GM19438 (cell line): Measurements from ENCODE around the gene APCDD1.
A peak's percentile ranks its signal among the peaks of the same experiment; 100 is the strongest.
"Not testable (repeated sequence)": the region's sequence is repeated elsewhere in the genome, so short reads cannot be mapped to it uniquely, and the experiment has no call there.

Experiments used
- ATAC-seq: cut with Tn5 transposase; IDR thresholded peaks from one replicate; pipeline ENCODE4 v1.9.1; 2021; ENCODE audit warnings: low read depth; ENCODE audit not compliant: unreplicated experiment

Gene APCDD1

DNA sequence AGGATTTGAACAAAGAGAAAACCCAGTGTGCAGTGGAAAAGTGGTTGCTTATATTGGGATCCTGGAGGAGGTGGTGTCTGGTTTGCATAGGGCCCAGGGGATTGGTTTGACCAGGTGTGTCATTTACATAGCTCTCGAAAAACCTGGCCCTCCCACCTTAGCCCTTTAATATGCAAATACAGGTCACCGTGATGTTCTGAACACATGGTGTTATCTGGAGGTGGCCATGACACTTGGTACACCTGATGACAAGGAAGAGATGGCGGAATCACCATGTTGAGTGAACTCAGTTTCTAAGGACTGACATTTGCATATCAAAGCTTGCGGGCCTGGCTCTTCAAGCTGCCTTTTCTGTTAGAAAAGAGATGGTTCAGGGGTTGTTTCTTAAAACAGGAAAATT lies 69.1 kb downstream of the APCDD1 start:
- no peak for ATAC-seq

- no peak for ATAC-seq
These were observed 70.3 kb downstream of the APCDD1 start for GRCh38 chr18:10524507-10525370.

GRCh38 chr18:10525371-10525691 lies 70.9 kb downstream of the APCDD1 start:
- no peak for ATAC-seq

GRCh38 chr18:10525697-10526560 lies 71.5 kb downstream of the APCDD1 start, which contains the start of gene NAPG:
NAPG (plus strand) TSS chr18:10526027; CDS start chr18:10526103, 76 bp downstream.
- ATAC-seq, result peak; percentile 71

- ATAC-seq, result peak; percentile 18
These were observed 72.1 kb downstream of the APCDD1 start for GRCh38 chr18:10526561-10526949.

GRCh38 chr18:10528439-10528838 lies 74.0 kb downstream of the APCDD1 start:
- ATAC-seq, result no peak

DNA sequence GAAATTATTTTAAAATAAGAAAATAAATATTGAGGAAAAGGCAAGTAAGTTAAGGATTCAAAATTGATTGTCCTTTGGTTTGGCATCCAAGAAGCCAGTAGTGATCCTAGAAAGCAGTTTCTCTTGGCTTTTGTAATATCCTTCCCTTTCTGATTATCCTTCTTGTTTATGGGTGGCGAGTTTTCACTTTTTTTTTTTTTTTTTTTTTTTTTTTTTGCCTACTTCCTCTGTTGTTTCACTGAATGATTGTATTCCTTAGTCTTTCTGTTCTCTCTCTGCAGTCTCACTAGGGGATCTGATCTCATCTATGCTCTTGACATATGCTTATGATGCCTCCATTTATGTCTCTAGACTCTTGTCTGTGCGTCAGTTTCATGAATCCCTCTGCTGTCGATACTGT lies 75.6 kb downstream of the APCDD1 start:
- ATAC-seq, result no peak

- ATAC-seq, result no peak
These were observed 76.4 kb downstream of the APCDD1 start for GRCh38 chr18:10530852-10531251.

GRCh38 chr18:10533111-10533510 lies 78.7 kb downstream of the APCDD1 start:
- ATAC-seq, result no peak

DNA sequence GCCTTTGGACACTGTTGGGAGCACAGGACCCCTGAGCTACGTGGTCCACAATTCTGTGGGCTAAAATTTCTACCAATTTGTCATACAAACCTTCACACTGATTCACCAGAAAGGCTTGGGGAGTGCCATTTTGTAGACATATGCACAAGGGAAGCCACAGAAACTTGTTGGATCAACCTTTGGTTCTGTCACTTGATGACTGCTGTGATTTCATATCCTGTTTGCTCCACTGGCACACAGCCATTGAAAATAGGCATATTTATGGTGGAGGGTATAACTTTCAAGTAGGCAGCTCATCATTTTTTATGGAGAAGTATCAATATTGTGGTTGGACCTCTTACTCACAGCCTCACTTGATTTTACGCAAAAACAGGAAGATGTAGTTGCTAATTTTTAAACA lies 81.8 kb downstream of the APCDD1 start:
- no peak for ATAC-seq

- ATAC-seq, result no peak
These were observed 83.3 kb downstream of the APCDD1 start for GRCh38 chr18:10537765-10538164.

DNA sequence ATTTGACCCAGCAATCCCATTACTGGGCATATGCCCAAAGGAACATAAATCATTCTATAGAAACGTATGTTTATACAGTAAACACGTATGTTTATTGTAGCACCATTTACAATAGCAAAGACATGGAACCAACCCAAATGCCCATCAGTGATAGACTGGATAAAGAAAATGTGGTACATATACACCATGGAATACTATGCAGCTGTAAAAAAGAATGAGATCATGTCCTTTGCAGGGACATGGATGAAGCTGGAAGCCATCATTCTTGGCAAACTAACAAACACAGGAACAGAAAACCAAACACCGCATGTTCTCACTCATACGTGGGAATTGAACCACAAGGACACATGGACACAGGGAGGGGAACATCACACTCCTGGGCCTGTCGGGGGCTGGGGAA lies 84.7 kb downstream of the APCDD1 start:
- ATAC-seq, result not testable (repeated sequence)
